C4-2B (cell line): ENCODE results near the gene C2CD4C.
"Not testable (repeated sequence)": the region's sequence is repeated elsewhere in the genome, so short reads cannot be mapped to it uniquely, and the experiment has no call there.

Source experiments
- ZFX ChIP-seq: fragments of 450-650 bp; IDR thresholded peaks from 2 replicates; pipeline ENCODE4 v1.6.1; 2017
- TF ChIP-seq, protein P1 (sequence below): fragments of 450-650 bp; conservative IDR thresholded peaks from 2 replicates; pipeline ENCODE4 v1.5.1; 2017; ENCODE audit warnings: mild to moderate bottlenecking

DNA sequence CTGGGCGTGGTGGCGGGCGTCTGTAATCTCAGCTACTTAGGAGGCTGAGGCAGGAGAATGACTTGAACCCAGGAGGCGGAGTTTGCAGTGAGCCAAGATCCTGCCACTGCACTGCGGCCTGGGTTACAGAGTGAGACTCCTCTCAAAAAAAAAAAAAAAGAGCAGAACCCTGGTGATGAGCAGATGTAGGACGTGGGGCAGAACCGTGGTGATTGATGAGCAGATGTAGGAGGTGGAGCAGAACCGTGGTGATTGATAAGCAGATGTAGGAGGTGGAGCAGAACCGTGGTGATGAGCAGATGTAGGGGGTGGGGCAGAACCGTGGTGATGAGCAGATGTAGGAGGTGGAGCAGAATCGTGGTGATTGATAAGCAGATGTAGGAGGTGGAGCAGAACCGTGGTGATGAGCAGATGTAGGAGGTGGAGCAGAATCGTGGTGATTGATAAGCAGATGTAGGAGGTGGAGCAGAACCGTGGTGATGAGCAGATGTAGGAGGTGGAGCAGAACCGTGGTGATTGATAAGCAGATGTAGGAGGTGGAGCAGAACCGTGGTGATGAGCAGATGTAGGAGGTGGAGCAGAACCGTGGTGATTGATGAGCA lies 28.2 kb downstream of the C2CD4C start:
- TF ChIP-seq, protein P1, sequence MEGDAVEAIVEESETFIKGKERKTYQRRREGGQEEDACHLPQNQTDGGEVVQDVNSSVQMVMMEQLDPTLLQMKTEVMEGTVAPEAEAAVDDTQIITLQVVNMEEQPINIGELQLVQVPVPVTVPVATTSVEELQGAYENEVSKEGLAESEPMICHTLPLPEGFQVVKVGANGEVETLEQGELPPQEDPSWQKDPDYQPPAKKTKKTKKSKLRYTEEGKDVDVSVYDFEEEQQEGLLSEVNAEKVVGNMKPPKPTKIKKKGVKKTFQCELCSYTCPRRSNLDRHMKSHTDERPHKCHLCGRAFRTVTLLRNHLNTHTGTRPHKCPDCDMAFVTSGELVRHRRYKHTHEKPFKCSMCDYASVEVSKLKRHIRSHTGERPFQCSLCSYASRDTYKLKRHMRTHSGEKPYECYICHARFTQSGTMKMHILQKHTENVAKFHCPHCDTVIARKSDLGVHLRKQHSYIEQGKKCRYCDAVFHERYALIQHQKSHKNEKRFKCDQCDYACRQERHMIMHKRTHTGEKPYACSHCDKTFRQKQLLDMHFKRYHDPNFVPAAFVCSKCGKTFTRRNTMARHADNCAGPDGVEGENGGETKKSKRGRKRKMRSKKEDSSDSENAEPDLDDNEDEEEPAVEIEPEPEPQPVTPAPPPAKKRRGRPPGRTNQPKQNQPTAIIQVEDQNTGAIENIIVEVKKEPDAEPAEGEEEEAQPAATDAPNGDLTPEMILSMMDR = not testable (repeated sequence)
- not testable (repeated sequence) for TF ChIP-seq ZFX
